ENCODE results near the gene MFSD6.

MFSD6 gene

DNA sequence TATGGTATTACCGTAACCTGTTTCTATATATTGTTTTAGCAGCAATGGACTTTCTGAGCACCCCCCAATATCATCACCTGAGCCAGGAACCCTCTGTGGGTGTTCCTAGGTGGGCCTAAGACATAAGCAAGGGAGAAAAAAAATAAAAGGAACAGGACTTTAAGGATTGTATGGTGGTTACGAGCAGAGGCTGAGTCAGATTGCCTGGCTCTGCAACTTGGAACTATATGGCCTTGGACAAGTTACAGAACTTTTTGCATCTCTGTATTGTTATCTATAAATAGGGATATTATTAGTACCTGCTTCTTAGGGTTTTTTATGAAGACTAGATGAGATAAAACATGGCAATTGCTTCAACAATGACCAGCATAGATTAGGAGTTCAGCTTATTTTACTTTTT lies 34.9 kb downstream of the MFSD6 start:
- no peak for DNase-seq

DNA sequence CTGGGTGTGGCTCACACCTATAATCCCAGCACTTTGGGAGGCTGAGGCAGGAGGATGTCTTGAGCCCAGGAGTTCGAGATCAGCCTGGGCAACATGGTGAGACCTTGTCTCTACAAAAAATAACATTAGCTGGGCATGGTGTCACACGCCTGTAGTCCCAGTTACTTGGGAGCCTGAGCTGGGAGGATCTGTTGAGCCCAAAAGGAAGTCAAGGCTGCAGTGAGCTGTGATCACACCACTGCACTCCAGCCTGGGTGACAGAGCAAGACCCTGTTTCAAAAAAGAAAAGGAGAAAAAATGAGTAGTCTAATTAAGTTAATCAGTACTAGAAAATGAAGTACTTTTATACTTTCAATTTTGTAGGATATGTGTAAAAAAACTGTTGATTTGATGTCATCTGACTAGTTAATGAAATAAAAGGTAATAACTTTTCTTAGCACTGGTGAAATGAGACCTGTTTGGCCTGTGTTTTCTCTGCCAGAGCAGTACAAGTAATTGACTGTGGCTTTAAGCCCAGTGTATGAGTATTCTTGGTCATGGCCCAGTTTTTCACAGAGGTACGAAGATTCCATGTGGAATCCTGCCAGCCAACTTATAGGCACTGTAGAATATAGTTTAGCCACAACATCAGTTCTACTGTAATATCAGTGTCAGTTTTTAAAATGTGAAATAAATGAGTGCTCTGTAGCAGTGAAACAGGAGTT lies 35.8 kb downstream of the MFSD6 start:
- DNase-seq, result no peak

DNA sequence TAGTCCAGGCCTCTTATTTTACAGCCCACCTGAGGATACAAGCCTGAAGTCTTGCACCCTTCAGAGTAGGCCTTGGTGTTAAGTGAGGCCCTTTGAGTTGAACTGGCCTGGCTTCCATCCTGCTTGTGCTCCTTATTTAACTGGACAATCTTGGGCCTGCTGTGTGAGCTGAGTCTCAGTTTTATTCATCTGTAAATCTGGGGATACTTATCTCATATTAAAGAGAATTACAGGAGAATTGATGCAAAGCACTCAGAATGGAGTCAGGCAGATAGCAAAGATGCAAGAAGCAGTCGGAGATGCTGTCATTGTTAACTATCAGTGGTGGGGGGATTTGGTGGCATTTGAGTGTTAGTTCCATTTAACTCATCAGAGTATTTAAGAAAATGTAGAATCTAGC lies 36.8 kb downstream of the MFSD6 start:
- DNase-seq, result no peak

DNA sequence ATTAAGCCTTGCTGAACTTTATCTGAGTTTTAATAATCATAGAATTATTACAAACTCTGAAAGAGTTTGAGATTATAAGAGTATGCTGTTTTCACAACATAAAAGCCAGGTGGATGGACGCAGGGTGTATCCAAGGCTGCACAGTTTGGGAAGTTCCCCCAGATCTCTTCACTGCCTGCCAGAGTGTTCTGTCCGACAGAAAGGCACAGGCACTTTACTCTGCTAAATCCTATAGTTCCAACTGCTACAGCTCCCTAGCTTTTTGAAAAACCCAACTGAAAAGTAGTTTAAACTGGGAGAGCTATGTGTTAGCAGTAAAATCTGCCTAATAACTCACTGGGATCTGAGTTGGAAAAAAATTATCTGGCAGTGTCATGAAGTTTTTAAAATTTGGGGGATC lies 38.0 kb downstream of the MFSD6 start:
- DNase-seq, result no peak

DNA sequence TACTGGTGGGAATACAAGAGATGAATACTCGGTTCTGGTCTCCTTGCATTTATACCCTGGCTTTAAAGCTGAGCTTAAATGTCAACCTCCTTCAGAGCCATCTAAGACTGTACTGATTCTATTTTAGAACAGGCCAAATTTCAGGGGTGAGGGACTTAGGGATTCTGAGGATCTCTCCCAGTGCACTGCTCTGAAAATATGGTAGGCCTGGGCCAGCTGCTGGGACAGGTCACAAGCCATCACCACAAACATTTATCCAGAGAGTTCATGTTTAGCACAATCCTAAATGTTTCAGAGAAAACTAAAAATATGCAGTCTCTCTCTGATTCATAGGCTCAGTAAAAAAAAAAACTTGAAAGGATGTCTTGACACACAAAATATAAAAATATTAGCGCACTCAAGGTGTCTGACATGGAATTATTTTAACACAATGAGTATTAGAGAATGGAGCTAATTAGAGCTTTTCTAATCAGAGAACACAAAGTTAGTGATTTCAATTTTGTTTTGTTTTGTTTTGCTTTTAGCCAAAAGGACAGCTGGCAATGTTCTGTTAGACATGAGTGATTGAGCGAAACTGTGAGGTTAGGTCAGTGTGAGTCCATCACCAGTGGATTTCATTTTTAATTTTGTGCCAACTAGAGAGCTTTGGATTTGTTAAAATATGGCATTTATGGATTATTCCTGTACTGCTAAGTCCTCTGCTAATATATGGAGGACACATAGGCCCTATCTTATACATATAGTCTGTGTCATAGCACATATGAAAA lies 38.8 kb downstream of the MFSD6 start:
- no peak for DNase-seq

DNA sequence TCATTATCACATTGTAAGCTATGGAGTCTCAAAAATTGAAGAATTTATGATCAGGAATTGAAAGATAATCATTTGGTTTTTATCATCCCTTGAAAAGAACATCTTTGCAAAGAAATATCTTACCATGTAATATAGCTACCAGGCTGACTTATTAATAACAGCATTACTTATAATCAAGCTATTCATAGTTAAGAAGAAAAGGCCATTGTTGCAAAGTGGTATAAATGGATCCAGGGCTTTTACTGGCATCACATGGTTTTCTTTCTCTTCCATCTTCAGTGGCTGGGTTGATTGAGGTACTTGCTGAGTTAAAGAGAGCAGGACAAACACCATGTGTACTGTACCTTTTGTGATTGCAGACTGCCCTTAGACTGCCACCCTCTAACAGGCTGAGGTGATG lies 39.6 kb downstream of the MFSD6 start:
- no peak for DNase-seq

DNA sequence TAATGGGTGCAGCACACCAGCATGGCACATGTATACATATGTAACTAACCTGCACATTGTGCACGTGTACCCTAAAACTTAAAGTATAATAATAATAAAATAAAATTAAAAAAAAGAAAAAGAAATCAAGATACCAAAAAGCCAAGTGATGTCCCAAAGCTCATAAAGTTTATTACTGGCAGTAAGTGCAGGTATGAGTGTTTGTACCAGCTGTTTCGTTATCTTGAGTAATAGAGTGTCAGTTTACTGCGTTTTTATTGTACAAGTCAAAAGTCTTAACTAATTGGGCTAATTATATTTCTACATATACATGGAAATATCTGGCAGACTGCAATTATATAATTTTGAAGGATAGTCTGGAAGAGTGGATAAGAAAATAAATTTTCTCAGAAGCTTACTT lies 41.8 kb downstream of the MFSD6 start:
- no peak for DNase-seq

DNA sequence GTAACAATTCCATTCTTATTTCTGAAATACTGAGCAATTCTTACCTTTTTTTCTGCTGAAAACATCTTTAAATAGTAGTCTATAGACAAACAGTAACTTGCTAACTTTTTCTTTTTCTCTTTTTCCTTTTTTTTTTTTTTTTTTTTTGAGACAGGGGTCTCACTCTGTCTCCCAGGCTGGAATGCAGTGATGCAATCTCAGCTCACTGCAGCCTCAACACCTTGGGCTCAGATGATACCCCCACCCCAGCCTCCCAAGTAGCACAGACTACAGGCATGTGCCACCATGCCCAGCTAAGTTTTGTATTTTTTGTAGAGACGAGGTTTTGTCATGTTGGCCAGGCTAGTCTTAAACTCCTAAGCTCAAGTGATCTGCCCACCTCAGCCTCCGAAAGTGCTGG lies 42.2 kb downstream of the MFSD6 start:
- no peak for DNase-seq

DNA sequence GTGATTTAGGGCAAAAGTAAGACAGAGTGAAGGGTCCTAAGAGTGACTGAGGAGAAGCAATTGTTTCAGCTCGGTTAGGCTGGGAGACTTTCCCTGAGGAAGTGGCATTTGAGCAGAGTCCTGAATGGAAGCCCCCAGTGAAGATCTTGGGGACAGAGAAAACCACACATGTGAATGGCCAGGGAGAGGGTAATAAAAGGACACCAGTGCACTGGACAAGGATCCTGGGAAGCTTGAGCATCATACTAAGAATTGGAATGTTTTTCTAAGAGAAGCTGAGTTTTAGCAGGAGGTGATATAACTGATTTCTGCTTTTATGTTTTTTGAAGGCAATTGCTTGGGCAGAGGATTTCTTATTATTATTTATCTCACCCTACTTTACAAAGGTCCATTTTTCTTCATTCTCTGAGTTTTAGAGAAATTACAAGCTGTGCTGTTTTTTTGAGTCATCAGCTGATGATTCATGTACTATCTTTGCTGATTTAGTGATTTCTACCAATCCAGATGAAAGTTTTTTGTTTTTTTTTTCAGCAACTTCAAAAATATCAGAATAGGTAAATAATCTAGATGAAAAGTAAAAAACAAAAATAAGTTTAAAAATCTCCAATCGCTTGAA lies 43.5 kb downstream of the MFSD6 start:
- no peak for DNase-seq

DNA sequence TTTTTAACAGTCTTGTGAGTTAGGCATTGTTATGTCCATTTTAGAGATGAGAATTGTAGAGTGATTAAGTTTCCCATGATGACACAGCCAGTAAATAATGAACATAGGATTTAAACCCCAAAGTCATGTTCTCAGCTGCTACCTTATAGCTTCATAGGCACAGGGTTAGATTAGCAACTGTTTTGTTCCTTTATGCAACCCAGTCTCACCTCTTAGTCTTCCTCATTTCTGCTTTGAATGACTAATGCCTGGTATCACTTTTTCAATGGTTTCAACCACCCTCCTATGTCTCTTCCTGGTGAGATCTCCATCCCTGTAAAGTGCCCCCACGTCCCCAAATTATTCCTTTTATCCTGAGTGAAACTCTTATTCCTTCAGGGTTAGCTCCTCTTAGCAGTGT lies 44.3 kb downstream of the MFSD6 start:
- no peak for DNase-seq

DNA sequence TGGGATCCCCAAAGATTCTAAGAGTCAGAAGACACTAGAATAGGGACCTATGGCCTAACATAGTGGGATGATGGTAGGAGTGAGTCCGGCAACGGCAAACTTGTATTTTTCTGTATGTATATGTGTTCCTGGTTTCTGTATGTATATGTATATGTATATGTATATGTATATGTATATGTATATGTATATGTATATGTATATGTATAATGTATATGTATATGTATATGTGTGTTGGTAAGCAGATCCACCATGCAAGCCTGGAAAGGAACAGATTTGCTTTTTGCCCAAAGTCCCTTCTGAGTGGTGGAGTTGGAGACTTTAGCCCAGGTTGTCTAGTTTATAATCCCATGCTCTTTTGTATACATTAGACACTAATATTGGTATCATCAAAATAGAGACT lies 46.6 kb downstream of the MFSD6 start:
- no peak for DNase-seq

DNA sequence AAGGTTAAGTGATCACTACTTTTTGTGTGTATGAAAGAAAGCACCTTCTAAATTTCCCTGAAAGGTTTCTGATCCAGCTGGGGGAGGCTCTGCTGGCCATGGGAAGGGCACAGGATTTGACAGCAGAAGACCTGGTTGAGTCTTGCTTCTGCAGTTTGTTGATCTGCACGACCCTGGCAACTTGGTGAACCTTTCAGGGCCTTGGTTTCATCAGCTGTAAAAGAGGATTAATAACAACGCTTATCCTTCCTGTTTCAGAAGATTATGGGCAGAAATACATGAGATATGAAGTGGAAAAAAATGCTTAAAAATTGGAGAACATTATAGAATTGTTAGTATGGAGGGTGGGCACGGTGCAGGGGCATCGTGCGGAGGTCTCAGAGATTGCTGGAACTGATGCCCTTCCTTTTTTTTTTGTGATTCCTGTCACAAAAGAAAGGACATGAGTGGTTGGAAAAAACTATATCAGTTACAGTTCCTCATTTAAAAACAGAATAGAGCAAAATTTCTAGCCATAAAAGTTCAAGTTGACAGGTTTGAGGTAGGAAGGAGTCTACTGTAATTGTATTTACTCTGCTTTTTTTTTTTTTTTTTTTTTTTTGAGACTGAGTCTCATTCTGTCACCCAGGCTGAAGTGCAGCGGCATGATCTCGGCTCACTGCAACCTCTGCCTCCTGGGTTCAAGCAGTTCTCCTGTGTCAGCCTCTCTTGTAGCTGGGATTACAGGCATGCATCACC lies 47.4 kb downstream of the MFSD6 start:
- no peak for DNase-seq

DNA sequence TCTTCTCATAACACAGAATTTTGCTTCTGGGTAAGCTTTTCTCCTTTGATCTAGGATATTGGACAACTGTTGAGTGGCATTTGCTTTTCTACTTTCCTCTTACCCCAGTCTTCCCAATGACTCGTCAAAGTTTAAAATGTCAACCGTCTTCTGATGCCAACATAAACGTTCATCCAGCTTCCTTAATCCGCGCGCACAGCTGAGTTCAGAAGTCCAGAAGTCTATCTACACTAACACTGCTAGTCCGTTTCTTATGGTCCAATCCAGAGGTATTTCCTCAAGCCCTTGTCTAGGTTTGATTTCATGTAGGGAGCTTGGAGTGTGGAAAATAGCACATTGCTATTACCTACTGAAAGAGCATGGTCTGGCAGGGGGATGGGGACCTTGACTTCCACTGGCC lies 48.7 kb downstream of the MFSD6 start:
- DNase-seq, result no peak

DNA sequence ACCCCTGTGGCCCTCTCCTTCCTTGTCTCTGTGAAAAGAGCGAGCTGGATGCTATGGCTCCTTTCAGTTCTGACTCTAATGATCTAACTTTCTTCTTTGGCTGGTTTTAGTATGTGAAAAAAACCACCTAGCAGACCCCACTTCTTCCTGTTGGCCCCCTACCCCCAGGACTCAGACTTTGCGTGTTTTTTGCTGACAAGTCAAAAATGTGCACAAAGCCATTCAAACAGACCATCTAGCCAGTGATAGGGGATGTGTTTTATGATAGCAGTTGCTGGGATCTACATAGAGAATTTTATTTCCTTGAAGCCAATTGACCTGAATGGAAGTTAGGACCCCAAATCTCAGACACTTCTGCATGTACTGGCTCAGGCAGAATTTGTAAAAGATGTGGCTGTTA lies 49.1 kb downstream of the MFSD6 start:
- no peak for DNase-seq

DNA sequence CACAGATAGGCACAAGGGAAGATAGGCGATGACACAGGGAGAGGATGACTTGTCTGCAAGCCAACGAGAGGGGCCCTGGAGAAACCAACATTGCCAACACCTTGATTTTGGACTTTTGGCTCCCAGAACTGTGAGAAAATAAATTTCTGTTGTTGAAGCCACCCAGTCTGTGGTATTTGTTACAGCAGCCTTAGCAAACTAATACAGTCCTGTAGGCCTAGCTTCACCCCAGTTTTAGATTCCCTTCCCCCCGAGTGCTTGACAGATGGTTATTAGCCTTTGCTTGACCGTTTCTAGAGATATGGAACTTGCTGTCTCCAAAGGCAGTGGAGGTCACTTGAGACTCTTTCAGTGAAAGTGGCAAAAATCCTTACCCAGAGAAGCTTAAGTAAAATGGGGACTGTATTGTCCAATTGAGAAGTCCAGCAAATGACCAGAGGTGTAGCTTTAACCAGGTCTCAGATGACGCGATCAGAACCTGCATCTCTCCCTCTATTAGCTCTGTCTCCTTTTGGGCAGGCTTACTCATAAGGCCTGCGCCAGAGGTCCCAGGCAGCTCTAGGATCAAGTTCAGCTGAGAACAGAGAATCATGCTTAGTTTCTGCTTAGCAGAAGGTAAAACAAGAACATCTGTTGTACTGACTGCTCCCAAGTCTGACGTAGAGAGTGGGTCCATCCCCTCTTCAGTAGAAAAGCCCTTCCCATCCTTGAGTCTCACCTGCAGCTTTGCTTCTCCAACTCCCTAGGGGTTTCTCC lies 50.4 kb downstream of the MFSD6 start:
- DNase-seq, result no peak

DNA sequence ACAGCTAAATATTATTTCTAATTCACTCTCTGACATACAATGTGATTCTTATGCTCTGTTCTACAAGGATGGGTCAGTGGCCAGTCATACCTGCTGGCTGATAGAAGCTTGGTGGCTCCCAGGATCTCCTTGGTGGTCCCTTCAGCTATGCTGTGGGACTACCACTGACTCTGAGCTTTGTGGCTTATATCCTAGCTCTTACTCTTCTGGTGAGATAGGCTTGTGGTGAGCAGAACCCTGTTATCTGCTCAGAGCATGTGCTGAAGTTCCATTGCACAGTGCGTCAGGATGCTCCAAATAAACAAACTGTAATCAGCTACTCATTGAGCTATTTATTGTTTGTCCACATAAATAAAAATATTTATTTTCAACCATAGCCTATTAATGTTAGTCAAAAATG lies 51.7 kb downstream of the MFSD6 start:
- DNase-seq, result no peak

DNA sequence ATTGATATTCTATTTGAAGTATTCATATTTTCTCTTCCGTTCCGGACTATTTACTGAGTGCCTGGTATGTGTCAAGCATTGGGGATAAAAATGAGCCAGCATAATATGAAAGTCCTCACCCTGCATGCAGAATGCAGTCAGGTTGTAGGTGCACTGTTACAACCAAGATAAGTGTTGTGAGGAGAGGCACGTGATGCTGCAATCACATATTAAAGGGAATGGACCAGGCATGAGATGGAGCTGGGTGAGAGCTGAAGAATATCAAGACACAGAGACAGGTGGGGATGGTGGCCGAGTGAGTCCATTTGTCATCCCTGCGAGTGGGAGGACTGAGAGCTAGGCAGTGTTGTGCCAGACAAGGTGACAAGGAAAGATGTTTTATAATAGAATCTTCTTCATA lies 52.3 kb downstream of the MFSD6 start:
- no peak for DNase-seq

DNA sequence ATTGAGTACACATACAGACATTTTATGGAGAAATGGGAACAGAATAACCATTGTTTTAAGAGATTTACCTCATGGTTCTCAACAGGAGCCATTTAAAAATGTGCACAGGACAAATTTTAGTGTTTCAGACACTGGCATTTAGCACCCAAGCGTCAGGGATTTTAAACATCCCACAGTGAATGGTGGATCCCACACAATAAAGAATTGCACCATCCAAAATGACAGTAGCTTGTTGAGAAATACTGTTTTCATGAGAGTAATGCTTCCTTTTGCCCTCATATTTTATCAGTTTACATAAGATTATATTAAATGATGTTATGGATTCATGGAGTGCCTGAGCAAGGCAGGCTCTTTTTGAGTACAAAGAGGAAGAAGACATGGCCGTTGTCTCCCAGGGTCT lies 54.0 kb downstream of the MFSD6 start:
- no peak for DNase-seq

DNA sequence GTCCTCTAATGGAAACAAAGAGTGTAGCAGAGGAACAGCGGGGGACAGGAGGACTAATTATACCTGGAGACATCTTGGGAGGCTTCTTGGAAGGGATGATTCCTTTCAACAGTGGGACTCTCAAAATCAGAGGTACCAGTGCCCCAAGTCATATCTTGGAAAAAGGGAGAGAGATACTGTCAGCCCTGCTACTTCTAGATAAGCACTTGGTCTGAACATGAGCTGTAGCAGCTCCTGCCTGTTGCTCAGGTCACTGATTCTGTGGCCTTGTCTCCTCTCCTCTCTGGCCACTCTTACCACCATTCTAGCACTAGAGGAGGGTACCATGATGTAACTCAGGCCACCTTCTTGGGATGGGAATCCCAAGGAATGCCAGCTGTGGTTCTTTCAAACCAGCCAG lies 54.5 kb downstream of the MFSD6 start:
- DNase-seq, result no peak

DNA sequence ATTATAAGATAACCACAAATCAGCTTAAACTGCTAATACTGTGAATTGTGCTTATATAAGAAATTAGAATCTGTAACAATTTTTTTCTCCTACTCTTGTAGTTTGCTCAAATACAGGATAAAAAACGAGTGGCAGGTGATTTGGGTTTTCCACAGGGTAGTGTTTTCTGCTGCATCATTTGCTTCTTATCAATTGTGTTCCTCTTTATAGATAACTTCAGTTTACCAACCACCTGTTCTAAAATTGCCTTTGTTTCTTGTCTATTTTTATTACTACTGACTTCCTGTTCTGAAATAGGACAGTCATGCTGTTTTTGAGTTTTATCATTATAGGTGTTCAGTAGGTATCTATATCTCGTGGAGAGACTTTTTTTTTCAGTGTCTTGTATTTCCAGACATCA lies 56.9 kb downstream of the MFSD6 start:
- no peak for DNase-seq

DNA sequence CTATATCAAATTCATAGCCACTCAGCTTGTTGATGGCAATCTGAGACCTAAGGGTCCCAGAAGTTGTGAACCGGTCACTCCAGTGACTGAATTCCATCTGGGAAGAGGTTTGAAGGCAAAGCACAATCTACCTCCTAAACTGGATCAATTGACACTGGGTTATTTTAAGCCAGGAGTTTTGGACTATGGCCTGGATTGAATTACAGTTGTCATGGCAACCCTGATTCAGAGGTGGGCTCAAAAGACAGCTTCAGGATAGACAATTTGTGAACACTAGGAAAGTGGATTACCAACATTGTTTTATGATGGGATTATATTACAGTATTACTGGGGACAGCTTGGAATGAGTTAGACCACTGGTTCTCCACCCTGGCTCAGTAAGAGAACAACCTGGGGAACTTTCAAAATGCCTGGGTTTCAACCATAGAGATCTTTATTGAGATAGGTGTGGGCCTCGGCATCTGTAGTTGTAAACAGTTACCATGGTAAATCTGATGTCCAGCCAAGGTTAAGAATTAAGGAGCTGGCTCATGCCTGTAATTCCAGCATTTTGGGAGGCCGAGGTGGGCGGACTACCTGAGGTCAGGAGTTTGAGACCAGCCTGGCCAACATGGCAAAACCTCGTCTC lies 58.8 kb downstream of the MFSD6 start:
- peak; percentile 36 for DNase-seq

DNA sequence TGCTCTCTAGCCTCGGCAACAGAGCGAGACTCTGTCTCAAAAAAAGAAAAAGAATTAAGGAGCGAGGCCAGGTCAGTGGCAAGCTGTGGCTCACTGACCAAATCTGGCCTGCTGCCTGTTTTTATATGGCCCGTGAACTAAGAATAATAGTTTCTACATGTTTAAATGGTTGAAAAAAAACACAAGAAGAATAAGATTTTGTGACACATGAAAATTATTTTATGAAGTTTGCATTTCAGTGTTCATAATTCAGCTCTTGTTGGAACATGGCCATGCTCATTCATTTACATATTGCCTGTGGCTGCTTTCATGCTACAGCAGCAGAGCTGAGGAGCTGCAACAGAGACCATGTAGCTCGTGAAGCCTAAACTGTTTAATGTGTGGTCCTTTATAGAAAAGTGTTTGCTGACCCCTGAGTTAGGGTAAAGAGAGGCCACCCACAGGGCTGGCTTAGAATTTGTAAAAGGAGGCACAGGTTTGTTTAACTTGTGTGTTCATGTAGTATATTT lies 59.5 kb downstream of the MFSD6 start:
- peak; percentile 30 for DNase-seq
